Fibroblast of villous mesenchyme (primary cell): ENCODE measurements around the gene RPTOR. TPM values are rescaled to one million over a fixed set of nuclear protein-coding genes. Genes with fewer than 3 reads are reported as not detected.

Source experiments
- DNase-seq: peaks from one replicate; pipeline ENCODE4 v3.0.0-alpha.2; 2010; ENCODE audit warnings: low read depth
- H3K4me3 ChIP-seq: 2 replicates; pipeline ENCODE4 v1.5.1; 2011; ENCODE audit warnings: low read depth, mild to moderate bottlenecking, low read length
- CTCF ChIP-seq: IDR thresholded peaks from 2 replicates; pipeline ENCODE4 v1.5.1; 2012; ENCODE audit warnings: low read depth, mild to moderate bottlenecking, low read length; ENCODE audit not compliant: insufficient read depth
- total RNA-seq: library from RNA; depleted of rRNA; stranded (reverse); fragments of >200 nt; gene quantifications from 2 replicates; pipeline ENCODE4 v1.2.3, GENCODE V29; 2012

RPTOR gene
- total RNA-seq, 1 donor, result 35.8 TPM

DNA sequence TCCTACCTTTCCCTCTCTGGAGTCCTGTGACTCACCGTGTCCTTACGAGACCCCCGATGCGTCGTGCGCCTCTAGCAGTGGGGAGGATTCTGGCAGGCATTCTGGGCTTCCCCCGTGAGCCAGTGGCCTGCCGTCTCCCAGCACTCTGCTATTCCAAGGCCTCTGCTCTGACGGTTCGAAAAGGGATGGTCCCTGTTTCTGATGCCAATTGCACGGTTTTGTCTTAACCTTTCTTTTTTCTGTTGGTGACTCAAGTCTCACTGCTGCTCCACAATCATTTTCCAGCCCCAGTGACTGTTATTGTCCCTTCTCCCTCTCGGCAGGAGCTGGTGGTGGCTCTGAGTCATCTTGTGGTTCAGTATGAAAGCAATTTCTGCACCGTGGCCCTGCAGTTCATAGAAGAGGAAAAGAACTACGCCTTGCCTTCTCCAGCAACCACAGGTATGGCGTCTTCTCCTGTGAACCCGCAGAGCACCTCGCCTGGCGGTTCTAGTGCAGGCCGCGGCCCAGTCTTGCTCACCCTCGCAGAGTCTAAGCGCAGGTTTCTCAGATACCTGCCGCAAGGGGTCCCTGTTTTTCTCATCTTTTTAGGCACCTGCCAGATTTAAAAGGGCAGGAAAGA is 346.9 kb downstream of the RPTOR start:
- H3K4me3 ChIP-seq, result no peak overlapping the region
- peak; percentile 9 for TF ChIP-seq CTCF
- peak; percentile 87 for DNase-seq

DNA sequence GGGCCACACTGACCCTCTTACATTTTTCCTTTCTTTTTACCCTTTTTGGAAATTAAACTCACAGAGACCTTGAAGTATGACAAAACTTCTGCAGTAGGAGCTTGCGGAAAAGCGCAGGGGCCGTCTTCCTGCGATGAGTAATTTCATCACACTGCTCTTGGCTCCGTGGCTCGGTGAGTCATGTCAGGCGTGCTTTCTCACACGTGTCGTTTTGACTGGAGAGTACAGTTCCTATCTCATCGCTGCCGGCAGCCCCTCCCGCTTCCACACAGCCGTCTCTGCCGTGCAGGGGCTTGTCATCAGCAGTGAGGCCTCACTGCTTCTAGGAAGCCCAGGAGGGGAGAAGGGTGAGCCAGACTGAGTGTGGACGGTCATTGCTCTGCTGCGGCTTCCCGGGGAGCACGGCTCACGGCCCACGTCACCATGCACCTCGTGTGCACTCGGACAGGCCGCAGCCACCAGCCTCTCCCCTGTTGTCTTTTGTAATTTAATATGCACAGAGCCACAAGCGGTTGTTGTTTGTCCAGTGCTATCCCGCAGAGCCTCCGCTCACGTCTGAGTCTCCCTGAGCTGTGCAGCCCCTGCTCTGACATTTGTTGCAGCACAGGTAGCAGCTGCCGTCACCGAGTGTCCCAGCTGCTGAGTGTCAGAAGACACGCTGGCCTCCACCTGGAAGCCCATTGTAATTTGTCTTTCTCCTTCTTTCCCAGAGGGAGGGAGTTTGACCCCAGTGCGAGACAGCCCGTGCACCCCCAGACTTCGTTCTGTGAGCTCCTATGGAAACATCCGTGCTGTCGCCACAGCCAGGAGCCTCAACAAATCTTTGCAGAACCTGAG is 347.6 kb downstream of the RPTOR start:
- H3K4me3 ChIP-seq, result no peak overlapping the region
- peak; percentile 98 for DNase-seq
- no peak for TF ChIP-seq CTCF

GRCh38 chr17:80892900-80893603 is 348.4 kb downstream of the RPTOR start:
- peak; percentile 52 for DNase-seq
- H3K4me3 ChIP-seq, result no peak overlapping the region
- TF ChIP-seq CTCF, result no peak

- DNase-seq, result no peak
- no peak for TF ChIP-seq CTCF
These were observed 349.2 kb downstream of the RPTOR start for GRCh38 chr17:80893604-80894438.

DNA sequence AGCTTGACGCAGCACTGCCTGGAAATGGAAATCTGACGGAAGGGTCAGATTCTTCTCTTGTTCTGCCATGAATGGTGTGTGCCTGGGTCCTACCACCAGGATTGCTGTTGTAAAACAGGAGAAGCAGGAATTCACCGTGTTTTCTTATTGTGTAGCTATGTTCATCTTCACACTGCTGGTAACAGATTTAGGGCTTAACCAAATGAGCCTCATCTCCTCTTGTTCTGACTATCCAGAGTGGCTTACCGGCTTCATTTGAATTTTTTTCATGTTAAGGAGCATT is 349.7 kb downstream of the RPTOR start:
- no peak overlapping the region for H3K4me3 ChIP-seq
- TF ChIP-seq CTCF, result peak; percentile 16
- no peak for DNase-seq

More at GRCh38 chr17:80893604-80894438, 349.2 kb downstream of the RPTOR start:
- no peak overlapping the region for H3K4me3 ChIP-seq

- H3K4me3 ChIP-seq, result no peak overlapping the region
- no peak for TF ChIP-seq CTCF
- DNase-seq, result no peak
These were observed 350.1 kb downstream of the RPTOR start for GRCh38 chr17:80894726-80895125.
